ENCODE data around the gene USP25.

DNA sequence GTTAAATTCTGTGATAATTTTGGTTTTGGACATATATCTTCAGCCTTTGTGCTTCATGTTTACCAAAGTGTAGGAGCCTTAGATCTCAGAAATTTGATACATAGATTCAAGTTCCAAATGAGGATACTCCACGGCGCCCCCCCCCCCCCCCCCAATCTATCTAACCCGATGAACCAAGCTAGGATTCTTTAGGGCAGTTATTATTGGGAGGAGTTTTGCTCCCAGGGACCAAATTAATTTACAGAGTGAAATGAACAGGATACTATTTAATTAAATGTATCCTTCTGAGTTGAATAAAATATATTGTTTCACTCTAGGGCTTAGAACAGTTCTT lies 3.2 kb downstream of the USP25 start:
- TF ChIP-seq, protein P1, sequence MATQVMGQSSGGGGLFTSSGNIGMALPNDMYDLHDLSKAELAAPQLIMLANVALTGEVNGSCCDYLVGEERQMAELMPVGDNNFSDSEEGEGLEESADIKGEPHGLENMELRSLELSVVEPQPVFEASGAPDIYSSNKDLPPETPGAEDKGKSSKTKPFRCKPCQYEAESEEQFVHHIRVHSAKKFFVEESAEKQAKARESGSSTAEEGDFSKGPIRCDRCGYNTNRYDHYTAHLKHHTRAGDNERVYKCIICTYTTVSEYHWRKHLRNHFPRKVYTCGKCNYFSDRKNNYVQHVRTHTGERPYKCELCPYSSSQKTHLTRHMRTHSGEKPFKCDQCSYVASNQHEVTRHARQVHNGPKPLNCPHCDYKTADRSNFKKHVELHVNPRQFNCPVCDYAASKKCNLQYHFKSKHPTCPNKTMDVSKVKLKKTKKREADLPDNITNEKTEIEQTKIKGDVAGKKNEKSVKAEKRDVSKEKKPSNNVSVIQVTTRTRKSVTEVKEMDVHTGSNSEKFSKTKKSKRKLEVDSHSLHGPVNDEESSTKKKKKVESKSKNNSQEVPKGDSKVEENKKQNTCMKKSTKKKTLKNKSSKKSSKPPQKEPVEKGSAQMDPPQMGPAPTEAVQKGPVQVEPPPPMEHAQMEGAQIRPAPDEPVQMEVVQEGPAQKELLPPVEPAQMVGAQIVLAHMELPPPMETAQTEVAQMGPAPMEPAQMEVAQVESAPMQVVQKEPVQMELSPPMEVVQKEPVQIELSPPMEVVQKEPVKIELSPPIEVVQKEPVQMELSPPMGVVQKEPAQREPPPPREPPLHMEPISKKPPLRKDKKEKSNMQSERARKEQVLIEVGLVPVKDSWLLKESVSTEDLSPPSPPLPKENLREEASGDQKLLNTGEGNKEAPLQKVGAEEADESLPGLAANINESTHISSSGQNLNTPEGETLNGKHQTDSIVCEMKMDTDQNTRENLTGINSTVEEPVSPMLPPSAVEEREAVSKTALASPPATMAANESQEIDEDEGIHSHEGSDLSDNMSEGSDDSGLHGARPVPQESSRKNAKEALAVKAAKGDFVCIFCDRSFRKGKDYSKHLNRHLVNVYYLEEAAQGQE (IDR thresholded peaks at IDR 0.05; ENCODE audit: low read depth), result no peak
- TF ChIP-seq SIN3A (IDR thresholded peaks at IDR 0.05; ENCODE audit: low read depth), result no peak
